H9 (cell line): ENCODE data around the gene CTDSP2. TPM values are rescaled to one million over a fixed set of nuclear protein-coding genes. Genes with fewer than 3 reads are reported as not detected.

ENCODE experiments used
- DNase-seq: peaks from one replicate; pipeline ENCODE4 v3.0.0-alpha.2; 2017
- H2AFZ ChIP-seq: one replicate; pipeline ENCODE4 v1.6.1; 2013; ENCODE audit warnings: mild to moderate bottlenecking, low read length, control low read depth, moderate library complexity
- H2AK5ac ChIP-seq: 2 replicates; pipeline ENCODE4 v1.6.1; 2013; ENCODE audit warnings: low read length, control low read depth, mixed read lengths; ENCODE audit not compliant: insufficient read length
- H2BK120ac ChIP-seq: one replicate; pipeline ENCODE4 v1.6.1; 2013; ENCODE audit warnings: low read depth, mild to moderate bottlenecking, low read length, control low read depth, inconsistent platforms; ENCODE audit not compliant: poor library complexity, severe bottlenecking
- H2BK12ac ChIP-seq: 2 replicates; pipeline ENCODE4 v1.6.1; 2013; ENCODE audit warnings: low read length, control low read depth, mixed read lengths, low read depth; ENCODE audit not compliant: insufficient read length
- H2BK15ac ChIP-seq: 2 replicates; pipeline ENCODE4 v1.6.1; 2013; ENCODE audit warnings: low read depth, low read length, control low read depth
- H2BK20ac ChIP-seq: one replicate; pipeline ENCODE4 v1.6.1; 2013; ENCODE audit warnings: low read depth, mild to moderate bottlenecking, low read length, control low read depth, inconsistent platforms; ENCODE audit not compliant: poor library complexity, severe bottlenecking
- H2BK5ac ChIP-seq: 2 replicates; pipeline ENCODE4 v1.6.1; 2013; ENCODE audit warnings: low read length, control low read depth, mixed read lengths; ENCODE audit not compliant: insufficient read length
- H3K14ac ChIP-seq: 2 replicates; pipeline ENCODE4 v1.6.1; 2013; ENCODE audit warnings: low read length, control low read depth; ENCODE audit not compliant: insufficient read depth
- H3K18ac ChIP-seq: 2 replicates; pipeline ENCODE4 v1.6.1; 2013; ENCODE audit warnings: low read depth, mild to moderate bottlenecking, mixed read lengths, low read length, control low read depth; ENCODE audit not compliant: insufficient read length
- H3K23ac ChIP-seq: 2 replicates; pipeline ENCODE4 v1.6.1; 2013; ENCODE audit warnings: low read length, control low read depth, mixed read lengths, low read depth; ENCODE audit not compliant: insufficient read length
- H3K23me2 ChIP-seq: 2 replicates; pipeline ENCODE4 v1.6.1; 2013; ENCODE audit warnings: low read depth, mild to moderate bottlenecking, mixed read lengths, low read length, control low read depth; ENCODE audit not compliant: insufficient read length, poor library complexity, severe bottlenecking
- H3K27ac ChIP-seq: 2 replicates; pipeline ENCODE4 v1.5.1; 2013; ENCODE audit warnings: low read length, control low read depth, mixed read lengths, low read depth; ENCODE audit not compliant: insufficient read length
- H3K27me3 ChIP-seq: 2 replicates; pipeline ENCODE4 v1.6.1; 2013; ENCODE audit warnings: low read length, control low read depth, inconsistent platforms; ENCODE audit not compliant: insufficient read depth
- H3K4ac ChIP-seq: 2 replicates; pipeline ENCODE4 v1.6.1; 2013; ENCODE audit warnings: low read depth, mild to moderate bottlenecking, control low read depth, inconsistent platforms, low read length, moderate library complexity
- H3K4me1 ChIP-seq: 2 replicates; pipeline ENCODE4 v1.6.1; 2013; ENCODE audit warnings: low read length, control low read depth, inconsistent platforms; ENCODE audit not compliant: insufficient read depth
- H3K4me2 ChIP-seq: 2 replicates; pipeline ENCODE4 v1.6.1; 2013; ENCODE audit warnings: low read length, control low read depth, mixed read lengths; ENCODE audit not compliant: insufficient read length, insufficient read depth
- H3K56ac ChIP-seq: 2 replicates; pipeline ENCODE4 v1.6.1; 2013; ENCODE audit warnings: low read depth, mild to moderate bottlenecking, mixed read lengths, low read length, control low read depth; ENCODE audit not compliant: insufficient read length
- H3K79me1 ChIP-seq: 2 replicates; pipeline ENCODE4 v1.6.1; 2013; ENCODE audit warnings: low read depth, mild to moderate bottlenecking, moderate library complexity, low read length, control low read depth, inconsistent platforms; ENCODE audit not compliant: insufficient read depth, poor library complexity, severe bottlenecking
- H3K79me2 ChIP-seq: 2 replicates; pipeline ENCODE4 v1.6.1; 2013; ENCODE audit warnings: low read length, control low read depth, inconsistent platforms; ENCODE audit not compliant: insufficient read depth
- H3K9ac ChIP-seq: 2 replicates; pipeline ENCODE4 v1.6.1; 2013; ENCODE audit warnings: low read length, control low read depth, mixed read lengths; ENCODE audit not compliant: insufficient read length; ENCODE audit errors: extremely low read depth
- H3K9me3 ChIP-seq: one replicate; pipeline ENCODE4 v1.6.1; 2013; ENCODE audit warnings: low read depth, low read length, inconsistent platforms; ENCODE audit not compliant: control insufficient read depth
- H3T11ph ChIP-seq: one replicate; pipeline ENCODE4 v1.6.1; 2013; ENCODE audit warnings: mild to moderate bottlenecking, low read length, control low read depth, inconsistent platforms
- H4K20me1 ChIP-seq: one replicate; pipeline ENCODE4 v1.6.1; 2013; ENCODE audit not compliant: control insufficient read depth, insufficient read length, insufficient read depth
- H4K5ac ChIP-seq: 2 replicates; pipeline ENCODE4 v1.6.1; 2013; ENCODE audit warnings: low read depth, mild to moderate bottlenecking, mixed read lengths, low read length, control low read depth; ENCODE audit not compliant: insufficient read length
- H4K8ac ChIP-seq: replicated peaks from 2 replicates; pipeline ENCODE4 v1.6.1; 2013; ENCODE audit warnings: low read length, control low read depth, mixed read lengths, low read depth; ENCODE audit not compliant: insufficient read length
- H4K91ac ChIP-seq: 2 replicates; pipeline ENCODE4 v1.6.1; 2013; ENCODE audit warnings: low read depth, mild to moderate bottlenecking, moderate library complexity, mixed read lengths, low read length, control low read depth; ENCODE audit not compliant: insufficient read length
- H3K27ac Mint-ChIP-seq, 3 experiments: 2 replicates in 2 of 3; 3 replicates in 1 of 3; pipeline ENCODE4 v1.8.0; 2020 to 2021; ENCODE audit warnings: mixed read lengths in 3 of 3, mild to moderate bottlenecking in 1 of 3, moderate library complexity in 1 of 3
- H3K27me3 Mint-ChIP-seq: 2 replicates; pipeline ENCODE4 v1.8.0; 2021; ENCODE audit warnings: low read depth, mild to moderate bottlenecking, moderate library complexity, mixed read lengths
- H3K36me3 Mint-ChIP-seq, 3 experiments: 2 replicates in 2 of 3; 3 replicates in 1 of 3; pipeline ENCODE4 v1.8.0; 2020 to 2021; ENCODE audit warnings: low read depth in 3 of 3, mixed read lengths in 3 of 3; ENCODE audit not compliant: insufficient read depth in 1 of 3
- H3K4me1 Mint-ChIP-seq, 2 experiments: 2 replicates each; pipeline ENCODE4 v1.8.0; 2020; ENCODE audit warnings: mixed read lengths in 2 of 2
- H3K4me3 Mint-ChIP-seq, 2 experiments: 2 replicates in 1 of 2; 3 replicates in 1 of 2; pipeline ENCODE4 v1.8.0; 2020 to 2021; ENCODE audit warnings: mild to moderate bottlenecking in 2 of 2, mixed read lengths in 2 of 2, moderate library complexity in 1 of 2
- H3K9me3 Mint-ChIP-seq, 2 experiments: 2 replicates in 1 of 2; 3 replicates in 1 of 2; pipeline ENCODE4 v1.8.0; 2020; ENCODE audit warnings: mild to moderate bottlenecking in 2 of 2, mixed read lengths in 2 of 2, moderate library complexity in 1 of 2
- total RNA-seq: library from RNA; stranded (reverse); gene quantifications from 2 replicates; pipeline ENCODE4 v1.2.1, GENCODE V29; 2021
- TF ChIP-seq, protein P1 (sequence below): fragments of 200-600 bp; sonication (generic); conservative IDR thresholded peaks from 3 replicates; pipeline ENCODE4 v1.8.0; 2021; ENCODE audit warnings: antibody characterized with exemption, mild to moderate bottlenecking

CTDSP2 gene
- total RNA-seq, 1 experiment from 2014 or later: 103 TPM

DNA sequence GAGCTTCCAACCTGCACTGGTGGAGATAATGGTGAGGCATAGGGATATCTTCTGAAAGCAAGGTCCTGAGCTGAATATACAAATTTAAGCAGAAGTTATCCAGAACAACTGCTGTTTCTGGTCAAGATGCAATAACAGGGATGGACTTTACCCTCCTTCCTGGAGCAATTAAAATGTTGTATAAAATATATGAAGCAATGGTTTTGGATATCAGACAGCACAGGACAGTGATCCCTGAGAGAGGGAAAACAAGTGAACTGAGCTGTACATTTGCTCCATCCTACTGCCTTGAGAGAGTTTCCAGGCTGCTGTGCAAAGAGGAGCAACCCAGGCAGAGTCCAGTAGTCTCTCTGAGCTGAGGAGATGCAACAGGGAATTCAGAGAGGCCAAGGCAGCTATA is 36.0 kb upstream of the CTDSP2 start:
- H3K4me3 Mint-ChIP-seq: no peak overlapping the region
- H3K14ac ChIP-seq: no peak overlapping the region
- H2AFZ ChIP-seq: no peak overlapping the region

More for the DNA sequence above, 36.0 kb upstream of the CTDSP2 start:
- Histone ChIP-seq H3K79me2 (no peaks in the 10 kb centered on the region), H2BK15ac (no peak overlapping the region), H4K5ac (no peak overlapping the region), H3K79me1 (no peaks in the 10 kb centered on the region), H3K9ac (no peak overlapping the region), H2BK20ac (no peak overlapping the region), H2BK12ac (no peak overlapping the region), H3K23ac (no peak overlapping the region), H3K4me2 (no peak overlapping the region), H3K4ac (no peak overlapping the region), H3K27me3 (no peaks in the 10 kb centered on the region), H2AK5ac (no peak overlapping the region), H2BK120ac (no peak overlapping the region), H2BK5ac (no peak overlapping the region), H3K18ac (no peak overlapping the region), H3K27ac (no peak overlapping the region), H3K9me3 (no peaks in the 10 kb centered on the region), H3K23me2 (no peaks in the 10 kb centered on the region), H3K56ac (no peak overlapping the region), H3K4me1 (no peaks in the 10 kb centered on the region), H4K8ac (no peak overlapping the region), H4K91ac (no peak overlapping the region), H4K20me1 (no peaks in the 10 kb centered on the region), H3T11ph (no peak overlapping the region)
- no peak overlapping the region for H3K27ac Mint-ChIP-seq
- peaks cover 0 to 3% of the 10 kb centered on the region in 2 experiments; a peak in 2 of 4 replicates for H3K4me1 Mint-ChIP-seq
- peaks cover 0 to 6% of the 10 kb centered on the region in 2 experiments; a peak in 3 of 5 replicates for H3K9me3 Mint-ChIP-seq
- H3K27me3 Mint-ChIP-seq: 0 out of 2 replicates have a peak, but pooled peaks cover 2% of the 10 kb centered on the region
- TF ChIP-seq, protein P1, sequence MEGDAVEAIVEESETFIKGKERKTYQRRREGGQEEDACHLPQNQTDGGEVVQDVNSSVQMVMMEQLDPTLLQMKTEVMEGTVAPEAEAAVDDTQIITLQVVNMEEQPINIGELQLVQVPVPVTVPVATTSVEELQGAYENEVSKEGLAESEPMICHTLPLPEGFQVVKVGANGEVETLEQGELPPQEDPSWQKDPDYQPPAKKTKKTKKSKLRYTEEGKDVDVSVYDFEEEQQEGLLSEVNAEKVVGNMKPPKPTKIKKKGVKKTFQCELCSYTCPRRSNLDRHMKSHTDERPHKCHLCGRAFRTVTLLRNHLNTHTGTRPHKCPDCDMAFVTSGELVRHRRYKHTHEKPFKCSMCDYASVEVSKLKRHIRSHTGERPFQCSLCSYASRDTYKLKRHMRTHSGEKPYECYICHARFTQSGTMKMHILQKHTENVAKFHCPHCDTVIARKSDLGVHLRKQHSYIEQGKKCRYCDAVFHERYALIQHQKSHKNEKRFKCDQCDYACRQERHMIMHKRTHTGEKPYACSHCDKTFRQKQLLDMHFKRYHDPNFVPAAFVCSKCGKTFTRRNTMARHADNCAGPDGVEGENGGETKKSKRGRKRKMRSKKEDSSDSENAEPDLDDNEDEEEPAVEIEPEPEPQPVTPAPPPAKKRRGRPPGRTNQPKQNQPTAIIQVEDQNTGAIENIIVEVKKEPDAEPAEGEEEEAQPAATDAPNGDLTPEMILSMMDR: no peak
- no peaks in the 10 kb centered on the region for H3K36me3 Mint-ChIP-seq
- no peak for DNase-seq
